Measurements from ENCODE around the gene RPL3.

DNA sequence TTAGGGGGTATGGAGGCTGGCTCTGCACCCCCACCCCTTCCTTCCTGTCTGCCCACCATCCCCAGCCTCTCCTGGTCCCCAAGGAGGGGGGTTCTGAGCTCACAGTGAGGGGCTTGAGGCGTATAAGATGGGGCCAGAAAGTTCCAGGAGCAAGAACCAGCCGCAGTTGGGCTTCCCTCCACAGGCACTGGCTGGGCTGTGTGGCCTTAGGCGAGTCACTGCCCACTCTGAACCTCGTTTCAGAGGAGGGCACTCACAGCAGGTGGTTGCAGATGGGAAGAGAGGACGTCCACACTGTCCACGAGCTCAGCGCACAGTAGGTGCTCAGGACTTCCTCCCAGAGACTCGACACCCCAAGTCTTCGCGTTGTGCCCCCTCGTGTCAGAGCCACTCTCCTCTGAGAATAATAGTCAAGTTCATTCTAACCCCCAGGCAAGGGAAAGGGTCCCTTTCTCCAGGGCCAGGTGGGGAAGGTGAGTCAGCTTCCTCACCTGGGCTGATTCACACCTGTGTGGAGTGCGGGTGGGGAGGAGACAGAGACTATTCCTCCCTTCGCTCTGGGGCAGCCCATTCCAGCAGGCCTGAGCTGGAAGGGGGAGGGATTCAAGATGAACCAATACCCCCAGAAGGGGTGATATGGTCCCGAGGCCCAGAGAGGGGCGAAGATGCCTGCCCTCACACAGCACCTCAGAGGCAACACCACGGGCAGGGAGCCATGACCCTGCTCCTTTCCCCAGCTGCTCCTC, 29.3 kb downstream of the RPL3 start:
- TF ChIP-seq EZH2 (IDR thresholded peaks at IDR 0.05; ENCODE audit: borderline replicate concordance, insufficient read depth, low read length, poor library complexity, severe bottlenecking), result no peak
- TF ChIP-seq CTCF (IDR thresholded peaks at IDR 0.05; ENCODE audit: poor library complexity, severe bottlenecking), result no peak
- no peak for TF ChIP-seq REST (IDR thresholded peaks at IDR 0.05; ENCODE audit: borderline replicate concordance)
